ENCODE data around the gene SORCS3.

The SORCS3 gene

DNA sequence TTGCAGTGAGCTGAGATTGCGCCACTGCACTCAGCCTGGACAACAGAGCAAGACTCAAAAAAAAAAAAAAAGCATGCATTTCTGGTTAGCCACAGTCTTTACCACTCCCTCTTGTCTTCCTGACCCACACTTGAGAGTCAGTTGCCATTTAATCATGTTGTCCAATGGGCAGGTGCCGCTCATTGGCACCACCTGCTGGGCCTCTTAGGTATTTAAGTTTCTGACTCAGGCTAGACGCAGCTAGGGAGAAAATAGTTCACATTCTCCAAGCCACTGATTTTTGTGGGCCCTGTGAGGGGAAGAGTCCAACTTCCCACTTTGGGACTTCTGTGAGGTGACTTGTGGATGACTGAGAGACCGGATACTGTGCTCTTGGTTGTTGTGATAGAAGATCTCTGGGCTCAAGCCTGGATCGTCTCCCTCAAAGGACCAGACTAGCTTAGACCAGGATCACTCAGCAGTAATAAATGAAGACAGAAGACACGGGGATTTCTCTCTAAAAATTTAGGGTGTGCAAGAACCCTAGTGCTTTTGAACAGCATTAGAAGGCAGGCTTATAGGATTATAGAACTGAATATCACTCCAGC is 26.8 kb upstream of the SORCS3 start:
- TF ChIP-seq ZFX (IDR thresholded peaks at IDR 0.05) = no peak
- TF ChIP-seq, protein P1, sequence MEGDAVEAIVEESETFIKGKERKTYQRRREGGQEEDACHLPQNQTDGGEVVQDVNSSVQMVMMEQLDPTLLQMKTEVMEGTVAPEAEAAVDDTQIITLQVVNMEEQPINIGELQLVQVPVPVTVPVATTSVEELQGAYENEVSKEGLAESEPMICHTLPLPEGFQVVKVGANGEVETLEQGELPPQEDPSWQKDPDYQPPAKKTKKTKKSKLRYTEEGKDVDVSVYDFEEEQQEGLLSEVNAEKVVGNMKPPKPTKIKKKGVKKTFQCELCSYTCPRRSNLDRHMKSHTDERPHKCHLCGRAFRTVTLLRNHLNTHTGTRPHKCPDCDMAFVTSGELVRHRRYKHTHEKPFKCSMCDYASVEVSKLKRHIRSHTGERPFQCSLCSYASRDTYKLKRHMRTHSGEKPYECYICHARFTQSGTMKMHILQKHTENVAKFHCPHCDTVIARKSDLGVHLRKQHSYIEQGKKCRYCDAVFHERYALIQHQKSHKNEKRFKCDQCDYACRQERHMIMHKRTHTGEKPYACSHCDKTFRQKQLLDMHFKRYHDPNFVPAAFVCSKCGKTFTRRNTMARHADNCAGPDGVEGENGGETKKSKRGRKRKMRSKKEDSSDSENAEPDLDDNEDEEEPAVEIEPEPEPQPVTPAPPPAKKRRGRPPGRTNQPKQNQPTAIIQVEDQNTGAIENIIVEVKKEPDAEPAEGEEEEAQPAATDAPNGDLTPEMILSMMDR (conservative IDR thresholded peaks at IDR 0.05) = peak; percentile 90
- H3K27ac ChIP-seq = no peak overlapping the region

DNA sequence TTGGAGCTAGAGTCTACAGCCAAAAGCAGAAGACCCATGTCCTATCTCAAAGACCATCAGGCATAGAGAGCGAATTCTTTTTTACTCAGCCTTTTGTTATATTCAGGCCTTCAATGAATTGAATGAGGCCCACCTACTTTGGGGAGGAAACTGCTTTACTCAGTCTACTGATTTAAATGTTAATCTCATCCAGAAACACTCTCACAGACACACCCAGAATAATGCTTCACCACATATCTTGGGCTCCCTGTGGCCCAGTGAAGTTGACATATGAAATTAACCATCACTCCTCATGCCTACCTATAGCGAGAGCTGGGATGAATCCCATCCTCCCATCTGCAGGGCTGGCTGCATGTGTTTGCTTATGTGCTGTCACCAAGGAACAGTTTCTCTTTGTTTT is 26.0 kb upstream of the SORCS3 start:
- H3K27ac ChIP-seq = no peak overlapping the region
- TF ChIP-seq, protein P1 (conservative IDR thresholded peaks at IDR 0.05) = no peak
- TF ChIP-seq ZFX (IDR thresholded peaks at IDR 0.05) = no peak

- H3K27ac ChIP-seq = no peak overlapping the region
- TF ChIP-seq, protein P1 (conservative IDR thresholded peaks at IDR 0.05) = no peak
- TF ChIP-seq ZFX (IDR thresholded peaks at IDR 0.05) = no peak
These were observed 23.3 kb upstream of the SORCS3 start for GRCh38 chr10:104617831-104618230.

- no peak for TF ChIP-seq ZFX (IDR thresholded peaks at IDR 0.05)
- TF ChIP-seq, protein P1 (conservative IDR thresholded peaks at IDR 0.05) = no peak
- H3K27ac ChIP-seq = no peak overlapping the region
These were observed 18.9 kb upstream of the SORCS3 start for GRCh38 chr10:104622175-104622574.

DNA sequence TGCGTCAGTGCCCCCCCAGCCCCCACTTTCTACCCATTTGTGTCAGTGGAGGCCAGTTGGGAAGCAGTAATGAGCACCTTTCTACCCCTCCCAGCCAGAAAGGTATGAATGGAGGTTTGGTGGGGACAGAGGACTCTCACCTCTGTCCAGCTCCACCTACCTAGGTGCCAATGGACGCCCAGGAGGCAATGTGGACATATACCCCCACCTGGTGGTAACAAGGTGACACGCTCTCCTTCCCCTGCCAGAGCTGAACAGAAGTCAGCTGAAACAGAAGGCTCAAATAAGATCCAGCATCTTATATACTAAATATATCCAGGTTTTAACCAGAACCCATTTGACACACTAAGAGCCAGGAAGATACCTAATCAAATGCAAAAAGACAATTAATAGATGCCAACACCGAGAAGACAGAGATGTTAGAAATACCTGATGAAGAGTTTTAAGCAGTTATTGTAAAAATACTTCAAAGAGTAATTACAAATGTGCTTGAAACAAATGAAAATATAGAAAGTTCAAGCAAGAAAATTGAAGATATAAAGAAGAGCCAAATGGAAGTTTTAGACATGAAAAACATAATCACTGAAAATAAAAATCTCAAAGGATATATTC is 18.4 kb upstream of the SORCS3 start:
- no peak overlapping the region for H3K27ac ChIP-seq
- TF ChIP-seq, protein P1 (conservative IDR thresholded peaks at IDR 0.05) = peak; percentile 88
- TF ChIP-seq ZFX (IDR thresholded peaks at IDR 0.05) = no peak

DNA sequence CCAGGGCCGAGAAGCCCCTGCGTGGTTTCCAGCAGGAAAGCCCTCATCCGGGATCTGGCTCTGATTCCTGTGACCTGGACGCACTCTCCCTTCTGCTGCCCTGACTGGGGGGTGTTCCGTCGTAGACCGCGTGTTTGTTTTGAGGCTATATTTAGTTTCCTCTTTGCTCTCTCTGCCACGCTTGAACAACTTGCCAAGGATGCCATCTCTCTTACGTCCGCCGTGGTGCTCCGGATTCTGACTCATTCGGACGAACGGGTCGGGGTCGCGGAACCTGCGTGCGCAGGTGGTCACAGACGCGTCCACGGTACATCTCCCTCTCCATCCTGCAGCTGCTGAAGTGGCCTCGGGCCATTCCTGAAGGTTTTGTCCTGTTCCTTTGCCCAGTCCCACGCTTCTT is 10.4 kb upstream of the SORCS3 start:
- TF ChIP-seq ZFX (IDR thresholded peaks at IDR 0.05) = no peak
- TF ChIP-seq, protein P1 (conservative IDR thresholded peaks at IDR 0.05) = no peak
- no peak overlapping the region for H3K27ac ChIP-seq

DNA sequence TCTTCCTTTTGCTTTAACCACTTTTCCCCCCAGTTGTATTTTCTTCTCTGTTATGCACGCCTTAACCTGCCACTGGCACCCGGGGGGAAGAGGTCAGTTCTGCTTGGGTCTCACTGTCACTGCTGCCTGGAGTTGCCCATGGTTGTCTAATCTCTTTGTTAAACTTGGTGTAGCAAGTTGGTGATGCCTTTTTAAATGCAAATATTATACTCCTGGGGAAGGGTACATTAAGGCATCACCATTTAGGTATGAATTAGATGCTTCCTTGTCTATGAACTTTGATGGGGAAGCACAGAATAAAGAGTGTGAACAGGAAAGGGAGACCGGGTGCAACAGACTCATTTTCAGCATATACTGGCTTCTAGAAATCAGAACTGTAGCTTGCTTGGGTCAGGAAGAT is 9.1 kb upstream of the SORCS3 start:
- H3K27ac ChIP-seq = no peak overlapping the region
- TF ChIP-seq, protein P1 (conservative IDR thresholded peaks at IDR 0.05) = no peak
- TF ChIP-seq ZFX (IDR thresholded peaks at IDR 0.05) = no peak

Measured in C4-2B (cell line).